K562 (cell line): ENCODE results near the gene DUSP9. TPM values are rescaled to one million over a fixed set of nuclear protein-coding genes. Genes with fewer than 3 reads are reported as not detected.

Experiments used
- DPF2 ChIP-seq: fragments of 450-650 bp; IDR thresholded peaks from 2 replicates; pipeline ENCODE4 v1.6.1; 2016
- HCFC1 ChIP-seq: IDR thresholded peaks from 2 replicates; pipeline ENCODE4 v1.6.1; 2012; ENCODE audit warnings: low read depth, low read length, improper control_type of control experiment
- LARP7 ChIP-seq: fragments of 450-650 bp; IDR thresholded peaks from 2 replicates; pipeline ENCODE4 v1.6.1; 2016
- MCM2 ChIP-seq: fragments of 450-650 bp; IDR thresholded peaks from 2 replicates; pipeline ENCODE4 v1.6.1; 2017; ENCODE audit warnings: low read depth, mild to moderate bottlenecking
- PHF20 ChIP-seq: fragments of 450-650 bp; IDR thresholded peaks from 2 replicates; pipeline ENCODE4 v1.6.1; 2018; ENCODE audit not compliant: partially characterized antibody
- SAFB2 ChIP-seq: fragments of 200-400 bp; formaldehyde crosslinking; IDR thresholded peaks from 2 replicates; pipeline ENCODE4 v1.6.1; 2018; ENCODE audit warnings: borderline replicate concordance, low read length, low read depth, moderate library complexity; ENCODE audit not compliant: severe bottlenecking
- TAF15 ChIP-seq: fragments of 200-400 bp; formaldehyde crosslinking; IDR thresholded peaks from 2 replicates; pipeline ENCODE4 v1.6.1; 2017; ENCODE audit warnings: mild to moderate bottlenecking, low read depth, low read length, moderate library complexity
- TAL1 ChIP-seq: fragments of 450-650 bp; IDR thresholded peaks from 2 replicates; pipeline ENCODE4 v1.6.1; 2016; ENCODE audit warnings: mild to moderate bottlenecking
- polyA plus RNA-seq, 8 experiments: library from polyadenylated mRNA; depleted of rRNA in 4 of 8; stranded (reverse) in 5 of 8; unstranded in 3 of 8; fragments of >200 nt; fragmentation: Nextera tagmentation in 2 of 8; fragmentation: Illumina TruSeq in 1 of 8; extraction: Ambion mirVana in 2 of 8; extraction: Trizol in 1 of 8; gene quantifications; 2 replicates each; pipeline versions ENCODE4 v1.2.1 to v1.2.3, GENCODE V29; 2011 to 2014; ENCODE audit warnings: inconsistent platforms in 1 of 8, missing spikeins in 1 of 8
- total RNA-seq, 7 experiments: library from RNA; depleted of rRNA in 6 of 7; stranded (reverse); fragments of >200 nt in 6 of 7; fragmentation: Illumina TruSeq in 2 of 7; extraction: Trizol in 2 of 7; gene quantifications; 2 replicates each; pipeline versions ENCODE4 v1.2.1 to v1.2.3, GENCODE V29; 2011 to 2021; ENCODE audit warnings: low replicate concordance in 1 of 7
- TF ChIP-seq, protein P1 (sequence below): sonication (generic); formaldehyde crosslinking; IDR thresholded peaks from 2 replicates; pipeline ENCODE4 v1.8.1; 2023; ENCODE audit warnings: mild to moderate bottlenecking, missing genetic modification reagents

The DUSP9 gene
- total and polyA plus RNA-seq, 9 of the 15 experiments (the other 6 are each of a cell fraction or from before 2014, with no cell fraction given): 0.11 to 14.1 (median 5.5) TPM

DNA sequence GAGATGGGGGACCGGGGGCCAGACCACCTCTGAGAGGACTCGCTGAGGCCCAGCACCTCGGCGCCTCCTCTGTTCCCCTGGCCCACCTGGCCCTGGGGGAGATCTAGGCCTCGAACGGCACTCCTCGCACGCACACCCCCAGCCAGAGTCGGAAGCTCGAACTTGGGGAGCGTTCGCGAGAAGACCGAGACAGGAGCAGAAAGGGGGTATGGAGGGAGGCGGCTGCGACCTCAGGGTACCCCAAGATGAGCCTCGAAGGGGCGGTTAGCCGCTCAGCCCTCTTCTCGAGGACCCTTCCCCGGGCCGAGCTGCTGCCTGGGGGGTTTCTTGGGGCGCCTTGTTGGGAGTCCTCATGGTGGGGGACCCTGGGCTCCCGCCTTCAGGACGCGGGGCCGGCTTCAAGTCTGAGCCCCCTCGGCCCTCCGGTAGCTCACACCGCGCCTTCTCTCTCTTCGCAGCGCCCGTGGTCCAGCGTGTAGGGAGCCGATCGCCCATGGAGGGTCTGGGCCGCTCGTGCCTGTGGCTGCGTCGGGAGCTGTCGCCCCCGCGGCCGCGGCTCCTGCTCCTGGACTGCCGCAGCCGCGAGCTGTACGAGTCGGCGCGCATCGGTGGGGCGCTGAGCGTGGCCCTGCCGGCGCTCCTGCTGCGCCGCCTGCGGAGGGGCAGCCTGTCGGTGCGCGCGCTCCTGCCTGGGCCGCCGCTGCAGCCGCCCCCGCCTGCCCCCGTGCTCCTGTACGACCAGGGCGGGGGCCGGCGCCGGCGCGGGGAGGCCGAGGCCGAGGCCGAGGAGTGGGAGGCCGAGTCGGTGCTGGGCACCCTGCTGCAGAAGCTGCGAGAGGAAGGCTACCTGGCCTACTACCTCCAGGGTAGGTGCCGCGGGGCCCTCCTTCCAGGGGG lies 706 bp downstream of the DUSP9 start (continued):
- TF ChIP-seq, protein P1, sequence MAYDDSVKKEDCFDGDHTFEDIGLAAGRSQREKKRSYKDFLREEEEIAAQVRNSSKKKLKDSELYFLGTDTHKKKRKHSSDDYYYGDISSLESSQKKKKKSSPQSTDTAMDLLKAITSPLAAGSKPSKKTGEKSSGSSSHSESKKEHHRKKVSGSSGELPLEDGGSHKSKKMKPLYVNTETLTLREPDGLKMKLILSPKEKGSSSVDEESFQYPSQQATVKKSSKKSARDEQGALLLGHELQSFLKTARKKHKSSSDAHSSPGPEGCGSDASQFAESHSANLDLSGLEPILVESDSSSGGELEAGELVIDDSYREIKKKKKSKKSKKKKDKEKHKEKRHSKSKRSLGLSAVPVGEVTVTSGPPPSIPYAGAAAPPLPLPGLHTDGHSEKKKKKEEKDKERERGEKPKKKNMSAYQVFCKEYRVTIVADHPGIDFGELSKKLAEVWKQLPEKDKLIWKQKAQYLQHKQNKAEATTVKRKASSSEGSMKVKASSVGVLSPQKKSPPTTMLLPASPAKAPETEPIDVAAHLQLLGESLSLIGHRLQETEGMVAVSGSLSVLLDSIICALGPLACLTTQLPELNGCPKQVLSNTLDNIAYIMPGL: no peak
- no peak for TF ChIP-seq TAF15
- no peak for TF ChIP-seq LARP7
- TF ChIP-seq HCFC1: no peak
- TF ChIP-seq DPF2: no peak
- no peak for TF ChIP-seq TAL1
- no peak for TF ChIP-seq PHF20
- TF ChIP-seq MCM2: no peak
- TF ChIP-seq SAFB2: no peak
